Ectodermal cell (in vitro differentiated cells): ENCODE data around the gene TNS3.
"Not testable (repeated sequence)": the region's sequence is repeated elsewhere in the genome, so short reads cannot be mapped to it uniquely, and the experiment has no call there.

ENCODE experiments used
- H3K27ac ChIP-seq: 2 replicates; pipeline ENCODE4 v1.7.0; 2013; ENCODE audit warnings: mild to moderate bottlenecking, low read depth, low read length; ENCODE audit not compliant: insufficient read depth, poor library complexity, severe bottlenecking
- H3K27me3 ChIP-seq: 2 replicates; pipeline ENCODE4 v1.7.0; 2013; ENCODE audit warnings: mild to moderate bottlenecking, low read length; ENCODE audit not compliant: insufficient read depth, control insufficient read depth, poor library complexity, severe bottlenecking
- H3K36me3 ChIP-seq: one replicate; pipeline ENCODE4 v1.7.0; 2013; ENCODE audit warnings: low read length; ENCODE audit not compliant: control insufficient read depth, insufficient read depth
- H3K4me1 ChIP-seq: one replicate; pipeline ENCODE4 v1.7.0; 2013; ENCODE audit warnings: low read length; ENCODE audit not compliant: control insufficient read depth, insufficient read depth
- H3K4me3 ChIP-seq: 2 replicates; pipeline ENCODE4 v1.7.0; 2013; ENCODE audit warnings: low read depth, low read length, control low read depth; ENCODE audit not compliant: insufficient read depth
- H3K9me3 ChIP-seq: 2 replicates; pipeline ENCODE4 v1.7.0; 2013; ENCODE audit warnings: mild to moderate bottlenecking, low read length, moderate library complexity; ENCODE audit not compliant: control insufficient read depth
- WGBS, 2 experiments: methylation state at CpG; one replicate each; pipeline ENCODE4 v1.1.7; 2013; ENCODE audit warnings: missing lambda C conversion rate in 2 of 2; 5-methylcytosine and 5-hydroxymethylcytosine counted together

Gene TNS3

GRCh38 chr7:47590215-47590614 is 8.3 kb upstream of the TNS3 start:
- 90 to 94% methylated on average over 5 of the region's 5 CpGs for WGBS, 2 experiments
- H3K9me3 ChIP-seq, H3K4me1 ChIP-seq, H3K27ac ChIP-seq, H3K4me3 ChIP-seq, H3K36me3 ChIP-seq, H3K27me3 ChIP-seq: not testable (repeated sequence)

- Histone ChIP-seq H3K9me3 (no peaks in the 10 kb centered on the region), H3K4me3 (no peak overlapping the region), H3K27me3 (no peaks in the 10 kb centered on the region), H3K4me1 (peaks cover 10% of the 10 kb centered on the region), H3K36me3 (no peaks in the 10 kb centered on the region), H3K27ac (no peak overlapping the region)
- WGBS, 2 experiments = 83 to 93% methylated on average over 8 of the region's 8 CpGs
Measured at GRCh38 chr7:47588704-47589225, 6.9 kb upstream of the TNS3 start.

- Histone ChIP-seq H3K4me1 (peaks cover 10% of the 10 kb centered on the region), H3K9me3 (no peaks in the 10 kb centered on the region), H3K36me3 (no peaks in the 10 kb centered on the region), H3K4me3 (no peak overlapping the region), H3K27ac (no peak overlapping the region), H3K27me3 (peaks cover 1% of the 10 kb centered on the region)
- WGBS, 2 experiments = 91 to 92% methylated on average over 8 of the region's 9 CpGs
Measured at GRCh38 chr7:47587976-47588375, 6.1 kb upstream of the TNS3 start.

- Histone ChIP-seq H3K27ac (no peak overlapping the region), H3K4me3 (no peak overlapping the region), H3K4me1 (peaks cover 10% of the 10 kb centered on the region), H3K27me3 (peaks cover 7% of the 10 kb centered on the region), H3K9me3 (no peaks in the 10 kb centered on the region), H3K36me3 (no peaks in the 10 kb centered on the region)
- WGBS, 2 experiments = 90 to 92% methylated on average over 7 of the region's 7 CpGs
Measured at GRCh38 chr7:47587351-47587750, 5.4 kb upstream of the TNS3 start.

- Histone ChIP-seq H3K27me3 (peaks cover 10% of the 10 kb centered on the region), H3K4me3 (no peak overlapping the region), H3K9me3 (no peaks in the 10 kb centered on the region), H3K4me1 (peaks cover 9% of the 10 kb centered on the region), H3K27ac (no peak overlapping the region), H3K36me3 (no peaks in the 10 kb centered on the region)
- WGBS, 2 experiments = 77 to 79% methylated on average over 3 of the region's 3 CpGs
Measured at GRCh38 chr7:47586925-47587324, 5.0 kb upstream of the TNS3 start.

GRCh38 chr7:47586161-47586670 is 4.3 kb upstream of the TNS3 start:
- not testable (repeated sequence) for H3K27me3 ChIP-seq, H3K4me1 ChIP-seq, H3K36me3 ChIP-seq, H3K9me3 ChIP-seq, H3K27ac ChIP-seq, H3K4me3 ChIP-seq
- 91 to 93% methylated on average over 6 to 7 of the region's 7 CpGs for WGBS, 2 experiments

GRCh38 chr7:47584536-47584895 is 2.6 kb upstream of the TNS3 start:
- Histone ChIP-seq H3K4me3 (no peak overlapping the region), H3K36me3 (no peaks in the 10 kb centered on the region), H3K9me3 (no peaks in the 10 kb centered on the region), H3K4me1 (peaks cover 9% of the 10 kb centered on the region), H3K27me3 (peaks cover 10% of the 10 kb centered on the region), H3K27ac (no peak overlapping the region)
- 100% methylated on average over 2 of the region's 2 CpGs for WGBS, 2 experiments

GRCh38 chr7:47583739-47584535 is 2.0 kb upstream of the TNS3 start:
- Histone ChIP-seq H3K27me3 (peaks cover 10% of the 10 kb centered on the region), H3K36me3 (no peaks in the 10 kb centered on the region), H3K27ac (no peak overlapping the region), H3K4me3 (no peak overlapping the region), H3K9me3 (no peaks in the 10 kb centered on the region), H3K4me1 (peaks cover 13% of the 10 kb centered on the region)
- 92 to 93% methylated on average over 11 of the region's 11 CpGs for WGBS, 2 experiments

- Histone ChIP-seq H3K4me3 (no peak overlapping the region), H3K27ac (no peak overlapping the region), H3K4me1 (peaks cover 13% of the 10 kb centered on the region), H3K9me3 (no peaks in the 10 kb centered on the region), H3K36me3 (no peaks in the 10 kb centered on the region), H3K27me3 (peaks cover 10% of the 10 kb centered on the region)
- 83 to 89% methylated on average over 15 of the region's 15 CpGs for WGBS, 2 experiments
Measured at GRCh38 chr7:47582764-47583738, 1.1 kb upstream of the TNS3 start.

GRCh38 chr7:47581438-47581803 is 490 bp downstream of the TNS3 start:
- 0% methylated on average over 33 of the region's 33 CpGs for WGBS, 2 experiments
- peaks cover 10% of the 10 kb centered on the region for H3K27me3 ChIP-seq
- no peaks in the 10 kb centered on the region for H3K36me3 ChIP-seq
- H3K4me3 ChIP-seq = peak overlapping the region; percentile 77
- H3K9me3 ChIP-seq = no peaks in the 10 kb centered on the region
- H3K27ac ChIP-seq = no peak overlapping the region
- peaks cover 22% of the 10 kb centered on the region for H3K4me1 ChIP-seq
